ENCODE measurements around the gene RLBP1.

Gene RLBP1

DNA sequence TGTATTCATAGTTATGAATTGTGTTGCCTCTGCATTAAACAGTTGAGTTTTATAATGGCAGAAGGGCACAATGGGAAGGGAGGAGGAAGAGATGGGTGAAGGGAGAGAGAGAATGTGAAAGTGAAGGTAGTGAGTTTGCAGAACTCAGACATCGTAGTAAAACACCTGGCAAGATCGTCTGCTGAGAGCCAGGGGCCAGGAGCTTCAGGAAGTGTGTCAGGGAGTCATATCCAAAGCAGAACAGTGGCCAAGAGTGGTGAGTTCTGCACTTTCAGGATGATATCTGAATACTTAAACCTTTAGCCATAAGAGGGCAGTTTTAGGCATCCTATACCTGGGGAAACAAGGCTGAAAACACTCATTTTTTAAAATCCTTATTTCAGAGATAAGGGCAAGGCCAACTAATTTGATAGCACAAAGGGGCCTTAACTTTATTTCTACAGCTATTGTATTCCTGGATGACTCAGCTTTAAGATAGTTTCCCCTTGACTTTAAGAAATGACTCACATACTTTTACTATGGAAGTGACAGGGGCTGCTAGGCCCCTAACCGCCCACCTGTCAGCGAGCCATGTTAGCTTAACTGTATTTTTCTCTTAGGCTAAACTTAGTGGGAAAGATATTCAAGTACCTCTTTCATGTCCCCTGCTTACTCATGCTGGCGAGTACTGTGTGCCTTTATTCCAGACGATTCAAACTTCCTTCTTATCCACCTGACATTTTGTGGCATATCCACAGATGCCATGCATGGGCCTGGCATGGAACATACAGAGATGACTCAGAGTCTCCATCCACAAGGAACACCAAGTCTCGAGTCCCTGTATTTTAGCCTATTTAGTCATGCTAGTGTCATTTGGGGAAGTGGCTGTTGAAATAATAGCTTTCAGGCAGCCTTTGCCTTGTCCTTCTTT lies 53.9 kb downstream of the RLBP1 start:
- H3K27ac ChIP-seq (replicated peaks): peak overlapping the region; percentile 33
- no peak overlapping the region for H3K4me3 ChIP-seq (replicated peaks; ENCODE audit: insufficient read depth, low read length)
- peak; percentile 45 to 55 for DNase-seq (ENCODE audit: low read depth in 1 of 2, low spot score in 1 of 2)
- H3K27me3 ChIP-seq (ENCODE audit: insufficient read depth, poor library complexity, severe bottlenecking): no peaks in the 10 kb centered on the region
- TF ChIP-seq SPI1 (IDR thresholded peaks at IDR 0.05; ENCODE audit: borderline replicate concordance, low read depth): peak; percentile 91
- no peak for TF ChIP-seq CTCF (IDR thresholded peaks at IDR 0.05; ENCODE audit: insufficient read depth, low read length)

- H3K27ac ChIP-seq (replicated peaks): no peak overlapping the region
- TF ChIP-seq CTCF (IDR thresholded peaks at IDR 0.05; ENCODE audit: insufficient read depth, low read length): no peak
- TF ChIP-seq, protein P1, sequence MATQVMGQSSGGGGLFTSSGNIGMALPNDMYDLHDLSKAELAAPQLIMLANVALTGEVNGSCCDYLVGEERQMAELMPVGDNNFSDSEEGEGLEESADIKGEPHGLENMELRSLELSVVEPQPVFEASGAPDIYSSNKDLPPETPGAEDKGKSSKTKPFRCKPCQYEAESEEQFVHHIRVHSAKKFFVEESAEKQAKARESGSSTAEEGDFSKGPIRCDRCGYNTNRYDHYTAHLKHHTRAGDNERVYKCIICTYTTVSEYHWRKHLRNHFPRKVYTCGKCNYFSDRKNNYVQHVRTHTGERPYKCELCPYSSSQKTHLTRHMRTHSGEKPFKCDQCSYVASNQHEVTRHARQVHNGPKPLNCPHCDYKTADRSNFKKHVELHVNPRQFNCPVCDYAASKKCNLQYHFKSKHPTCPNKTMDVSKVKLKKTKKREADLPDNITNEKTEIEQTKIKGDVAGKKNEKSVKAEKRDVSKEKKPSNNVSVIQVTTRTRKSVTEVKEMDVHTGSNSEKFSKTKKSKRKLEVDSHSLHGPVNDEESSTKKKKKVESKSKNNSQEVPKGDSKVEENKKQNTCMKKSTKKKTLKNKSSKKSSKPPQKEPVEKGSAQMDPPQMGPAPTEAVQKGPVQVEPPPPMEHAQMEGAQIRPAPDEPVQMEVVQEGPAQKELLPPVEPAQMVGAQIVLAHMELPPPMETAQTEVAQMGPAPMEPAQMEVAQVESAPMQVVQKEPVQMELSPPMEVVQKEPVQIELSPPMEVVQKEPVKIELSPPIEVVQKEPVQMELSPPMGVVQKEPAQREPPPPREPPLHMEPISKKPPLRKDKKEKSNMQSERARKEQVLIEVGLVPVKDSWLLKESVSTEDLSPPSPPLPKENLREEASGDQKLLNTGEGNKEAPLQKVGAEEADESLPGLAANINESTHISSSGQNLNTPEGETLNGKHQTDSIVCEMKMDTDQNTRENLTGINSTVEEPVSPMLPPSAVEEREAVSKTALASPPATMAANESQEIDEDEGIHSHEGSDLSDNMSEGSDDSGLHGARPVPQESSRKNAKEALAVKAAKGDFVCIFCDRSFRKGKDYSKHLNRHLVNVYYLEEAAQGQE (IDR thresholded peaks at IDR 0.05; ENCODE audit: insufficient replicate concordance, low read depth): no peak
- H3K27me3 ChIP-seq (ENCODE audit: insufficient read depth, poor library complexity, severe bottlenecking): no peaks in the 10 kb centered on the region
- DNase-seq (ENCODE audit: low read depth in 1 of 2, low spot score in 1 of 2): no peak
- no peak overlapping the region for H3K4me3 ChIP-seq (replicated peaks; ENCODE audit: insufficient read depth, low read length)
Observed at GRCh38 chr15:89165677-89166076, 55.7 kb downstream of the RLBP1 start.

GRCh38 chr15:89164712-89165211 lies 56.6 kb downstream of the RLBP1 start:
- Histone ChIP-seq H3K4me3 (replicated peaks; ENCODE audit: insufficient read depth, low read length) (no peak overlapping the region), H3K27ac (replicated peaks) (no peak overlapping the region)

More at GRCh38 chr15:89164712-89165211, 56.6 kb downstream of the RLBP1 start:
- no peak for DNase-seq (ENCODE audit: low read depth in 1 of 2, low spot score in 1 of 2)
- TF ChIP-seq CTCF (IDR thresholded peaks at IDR 0.05; ENCODE audit: insufficient read depth, low read length) (no peak), SPI1 (IDR thresholded peaks at IDR 0.05; ENCODE audit: borderline replicate concordance, low read depth) (no peak), GABPA (IDR thresholded peaks at IDR 0.05; ENCODE audit: low read depth) (no peak), POLR2AphosphoS5 (IDR thresholded peaks at IDR 0.05; ENCODE audit: low read depth) (no peak)
- TF ChIP-seq, protein P1 (IDR thresholded peaks at IDR 0.05; ENCODE audit: insufficient replicate concordance, low read depth): no peak
- no peaks in the 10 kb centered on the region for H3K27me3 ChIP-seq (ENCODE audit: insufficient read depth, poor library complexity, severe bottlenecking)

Measured in HL-60 (cell line).